ENCODE results near the gene TES. TPM values are rescaled to one million over a fixed set of nuclear protein-coding genes. Genes with fewer than 3 reads are reported as not detected.

TES gene
- total RNA-seq, 1 donor from 2014 or later = 15.0 TPM

- Mint-ChIP-seq H3K9me3 (peaks cover 7% of the 10 kb centered on the region), H3K4me3 (no peak overlapping the region), H3K27ac (ENCODE audit: unreplicated experiment) (no peak overlapping the region), H3K36me3 (ENCODE audit: low read depth) (peaks cover 2% of the 10 kb centered on the region), H3K4me1 (peaks cover 9% of the 10 kb centered on the region), H3K27me3 (ENCODE audit: low read depth) (no peaks in the 10 kb centered on the region)
- no peak for TF ChIP-seq CTCF (conservative IDR thresholded peaks at IDR 0.05)
- DNase-seq (ENCODE audit: low read depth, low spot score) = no peak
Observed at GRCh38 chr7:116283595-116284204, 73.4 kb downstream of the TES start.

- Mint-ChIP-seq H3K36me3 (ENCODE audit: low read depth) (peaks cover 2% of the 10 kb centered on the region), H3K27me3 (ENCODE audit: low read depth) (no peaks in the 10 kb centered on the region), H3K9me3 (peaks cover 7% of the 10 kb centered on the region), H3K4me3 (no peak overlapping the region), H3K4me1 (peaks cover 9% of the 10 kb centered on the region), H3K27ac (ENCODE audit: unreplicated experiment) (no peak overlapping the region)
- no peak for DNase-seq (ENCODE audit: low read depth, low spot score)
- TF ChIP-seq CTCF (conservative IDR thresholded peaks at IDR 0.05) = no peak
Observed at GRCh38 chr7:116284390-116284789, 74.1 kb downstream of the TES start.

GRCh38 chr7:116285252-116285651, 74.9 kb downstream of the TES start:
- TF ChIP-seq CTCF (conservative IDR thresholded peaks at IDR 0.05) = no peak
- Mint-ChIP-seq H3K27me3 (ENCODE audit: low read depth) (no peaks in the 10 kb centered on the region), H3K27ac (ENCODE audit: unreplicated experiment) (no peak overlapping the region), H3K4me1 (peaks cover 9% of the 10 kb centered on the region), H3K9me3 (peaks cover 7% of the 10 kb centered on the region), H3K4me3 (no peak overlapping the region), H3K36me3 (ENCODE audit: low read depth) (peaks cover 2% of the 10 kb centered on the region)
- DNase-seq (ENCODE audit: low read depth, low spot score) = no peak

GRCh38 chr7:116290740-116291139, 80.4 kb downstream of the TES start:
- Mint-ChIP-seq H3K27me3 (ENCODE audit: low read depth) (no peaks in the 10 kb centered on the region), H3K4me1 (peaks cover 9% of the 10 kb centered on the region), H3K4me3 (no peak overlapping the region), H3K9me3 (peaks cover 13% of the 10 kb centered on the region), H3K36me3 (ENCODE audit: low read depth) (peaks cover 10% of the 10 kb centered on the region), H3K27ac (ENCODE audit: unreplicated experiment) (peak overlapping the region; percentile 71)
- TF ChIP-seq CTCF (conservative IDR thresholded peaks at IDR 0.05) = no peak
- no peak for DNase-seq (ENCODE audit: low read depth, low spot score)

GRCh38 chr7:116291937-116292336, 81.6 kb downstream of the TES start:
- no peak for DNase-seq (ENCODE audit: low read depth, low spot score)
- Mint-ChIP-seq H3K4me3 (no peak overlapping the region), H3K36me3 (ENCODE audit: low read depth) (peaks cover 10% of the 10 kb centered on the region), H3K4me1 (peaks cover 9% of the 10 kb centered on the region), H3K27me3 (ENCODE audit: low read depth) (no peaks in the 10 kb centered on the region), H3K27ac (ENCODE audit: unreplicated experiment) (no peak overlapping the region), H3K9me3 (peaks cover 14% of the 10 kb centered on the region)
- TF ChIP-seq CTCF (conservative IDR thresholded peaks at IDR 0.05) = no peak
